D721Med (cell line): ENCODE measurements around the gene NPY.

Experiments
- DNase-seq: peaks from one replicate; pipeline ENCODE4 v3.0.0; 2011; ENCODE audit warnings: low spot score; ENCODE audit not compliant: insufficient read length
- FAIRE-seq: peaks from 2 replicates; lab custom pipeline; 2011; peaks lifted over from hg19 to GRCh38; lab: Jason Lieb, UNC
- TF ChIP-seq, protein P1 (sequence below): IDR thresholded peaks from 2 replicates; pipeline ENCODE4 v1.5.1; 2012; ENCODE audit warnings: mild to moderate bottlenecking, control low read depth; ENCODE audit not compliant: insufficient read depth; ENCODE audit errors: missing control alignments

NPY gene

DNA sequence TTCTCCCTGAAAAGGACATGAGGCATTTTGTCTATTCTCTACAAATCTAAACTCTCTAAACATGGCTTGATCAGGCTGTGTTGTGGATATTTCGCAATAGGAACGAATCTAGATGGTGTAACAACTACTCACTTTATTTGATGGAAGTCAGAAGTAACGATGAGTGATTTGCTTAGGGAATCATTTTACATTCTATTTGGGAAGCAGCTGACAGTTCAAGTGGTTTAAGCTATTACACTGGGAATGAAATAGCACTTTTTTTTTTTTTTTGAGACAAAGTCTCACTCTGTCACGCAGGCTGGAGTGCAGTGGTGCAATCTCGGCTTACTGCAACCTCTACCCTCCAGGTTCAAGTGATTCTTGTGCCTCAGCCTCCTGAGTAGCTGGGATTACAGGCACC lies 44.1 kb downstream of the NPY start:
- TF ChIP-seq, protein P1, sequence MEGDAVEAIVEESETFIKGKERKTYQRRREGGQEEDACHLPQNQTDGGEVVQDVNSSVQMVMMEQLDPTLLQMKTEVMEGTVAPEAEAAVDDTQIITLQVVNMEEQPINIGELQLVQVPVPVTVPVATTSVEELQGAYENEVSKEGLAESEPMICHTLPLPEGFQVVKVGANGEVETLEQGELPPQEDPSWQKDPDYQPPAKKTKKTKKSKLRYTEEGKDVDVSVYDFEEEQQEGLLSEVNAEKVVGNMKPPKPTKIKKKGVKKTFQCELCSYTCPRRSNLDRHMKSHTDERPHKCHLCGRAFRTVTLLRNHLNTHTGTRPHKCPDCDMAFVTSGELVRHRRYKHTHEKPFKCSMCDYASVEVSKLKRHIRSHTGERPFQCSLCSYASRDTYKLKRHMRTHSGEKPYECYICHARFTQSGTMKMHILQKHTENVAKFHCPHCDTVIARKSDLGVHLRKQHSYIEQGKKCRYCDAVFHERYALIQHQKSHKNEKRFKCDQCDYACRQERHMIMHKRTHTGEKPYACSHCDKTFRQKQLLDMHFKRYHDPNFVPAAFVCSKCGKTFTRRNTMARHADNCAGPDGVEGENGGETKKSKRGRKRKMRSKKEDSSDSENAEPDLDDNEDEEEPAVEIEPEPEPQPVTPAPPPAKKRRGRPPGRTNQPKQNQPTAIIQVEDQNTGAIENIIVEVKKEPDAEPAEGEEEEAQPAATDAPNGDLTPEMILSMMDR, result no peak
- DNase-seq, result no peak
- no peak for FAIRE-seq

DNA sequence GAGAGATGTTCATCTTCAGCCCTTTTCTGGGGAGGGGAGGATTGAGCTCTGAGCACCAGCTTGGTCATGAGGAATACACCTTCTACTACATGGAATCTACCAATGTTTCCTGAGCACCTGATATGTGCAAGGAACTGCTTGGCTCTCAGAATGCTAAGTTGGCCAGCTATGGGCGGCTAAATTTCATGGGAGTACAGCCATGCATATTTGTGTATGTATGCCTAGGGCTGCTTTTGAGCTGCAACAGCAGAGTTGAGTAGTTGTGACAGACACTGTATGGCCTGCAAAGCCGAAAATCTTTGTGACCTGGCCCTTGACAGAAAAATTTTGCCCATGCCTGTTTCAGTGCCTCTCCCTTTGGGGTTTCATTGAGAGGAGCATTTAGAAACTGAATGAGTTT lies 44.9 kb downstream of the NPY start:
- DNase-seq, result no peak
- TF ChIP-seq, protein P1, result no peak
- FAIRE-seq, result no peak

DNA sequence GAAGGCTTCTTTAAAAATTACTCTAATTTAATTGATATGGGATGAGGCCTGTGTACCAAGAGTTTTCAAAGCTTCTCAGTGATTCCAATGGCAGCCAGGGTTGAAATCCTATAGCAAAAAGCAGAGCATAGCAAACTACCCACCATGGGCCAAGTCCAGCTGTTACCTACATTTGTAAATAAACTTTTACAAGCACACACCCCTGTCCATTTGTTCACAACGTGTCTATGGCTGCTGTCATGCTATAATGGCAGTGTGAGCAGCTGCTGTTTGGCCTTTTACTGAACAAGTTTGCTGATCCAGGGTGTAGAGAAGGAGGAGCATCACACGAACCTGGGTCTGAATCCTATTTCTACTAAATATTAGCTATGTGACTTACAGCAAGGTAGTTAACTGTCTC lies 50.0 kb downstream of the NPY start:
- no peak for DNase-seq
- FAIRE-seq, result no peak
- TF ChIP-seq, protein P1, result no peak

DNA sequence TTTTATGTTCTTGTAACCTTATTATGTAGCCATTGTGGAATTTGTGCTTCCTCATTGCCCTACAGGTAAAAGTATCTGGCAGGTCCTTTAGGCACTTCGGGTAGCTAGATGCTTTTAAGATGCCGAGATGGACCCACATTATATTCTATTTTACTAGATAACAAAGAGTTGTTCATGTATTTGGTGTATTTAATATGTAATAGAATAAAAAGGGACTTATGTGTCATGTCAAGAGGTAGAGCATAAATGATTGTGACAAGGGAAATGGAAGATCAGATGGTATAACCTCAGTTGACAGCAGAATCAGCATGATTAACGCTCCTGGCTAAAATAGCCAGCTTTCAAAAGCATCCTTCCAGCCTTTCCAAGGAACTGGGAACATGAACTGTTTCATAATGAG lies 50.6 kb downstream of the NPY start:
- DNase-seq (no peak), FAIRE-seq (no peak)
- TF ChIP-seq, protein P1, result no peak

DNA sequence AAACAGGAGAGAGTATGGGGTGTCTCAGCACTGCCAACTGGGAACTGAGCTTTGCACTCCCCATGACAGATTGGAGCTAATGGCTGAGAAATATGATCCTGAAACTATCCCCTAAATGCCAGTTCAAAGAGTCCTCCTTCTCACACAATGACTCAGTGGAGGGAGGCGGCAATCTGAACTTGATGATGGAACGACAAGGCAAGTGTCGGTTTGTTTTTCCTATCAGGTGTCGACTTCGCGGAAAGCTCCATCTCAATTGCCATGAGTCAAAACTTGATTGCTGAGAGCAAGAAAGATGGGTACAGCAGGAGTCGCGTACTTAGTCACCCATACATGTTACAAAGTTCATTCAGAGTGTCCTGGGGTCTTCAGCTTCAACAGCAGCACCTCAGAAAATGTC lies 52.5 kb downstream of the NPY start:
- no peak for DNase-seq
- no peak for FAIRE-seq
- TF ChIP-seq, protein P1, result no peak

DNA sequence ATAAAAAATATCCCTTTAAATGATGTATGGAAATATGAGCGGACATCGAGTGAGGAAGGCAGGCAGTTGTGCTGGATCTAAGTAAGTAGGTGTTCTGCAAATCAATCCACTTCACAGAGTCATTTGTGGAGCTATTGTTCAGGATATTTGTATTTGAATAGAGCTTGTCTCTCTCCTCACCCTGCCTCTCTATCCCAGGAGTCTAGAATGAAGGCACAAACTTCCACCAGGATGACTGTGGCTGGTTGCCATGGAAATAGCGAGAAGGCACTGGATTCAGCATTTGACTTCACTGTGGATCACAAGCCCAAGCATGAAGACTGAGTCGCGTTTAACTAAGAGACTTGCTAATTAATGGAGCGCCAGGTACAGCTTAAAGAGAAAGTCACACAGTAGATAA lies 53.2 kb downstream of the NPY start:
- TF ChIP-seq, protein P1, result no peak
- DNase-seq (no peak), FAIRE-seq (no peak)

DNA sequence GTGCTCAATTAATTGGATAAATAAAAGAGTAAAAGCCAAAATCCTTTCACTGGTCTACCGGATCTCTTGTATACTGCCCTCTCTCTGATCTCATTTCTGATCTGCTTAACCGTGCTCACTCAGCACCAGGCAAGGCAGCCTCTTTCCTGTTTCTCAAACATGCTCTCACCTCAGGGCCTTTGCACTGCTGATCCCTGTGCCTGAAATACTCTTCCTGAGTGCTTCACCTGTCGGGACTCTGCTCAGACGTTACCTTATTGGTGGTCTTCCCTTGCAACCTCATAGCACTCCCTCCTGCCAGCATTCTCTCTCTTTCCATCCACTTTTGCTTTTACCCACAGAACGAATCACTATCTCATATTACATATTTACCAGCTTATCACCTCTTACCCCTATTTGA lies 55.6 kb downstream of the NPY start:
- DNase-seq, result no peak
- TF ChIP-seq, protein P1, result no peak
- FAIRE-seq, result no peak
